HepG2 (cell line): ENCODE measurements around the gene DPP7. TPM values are rescaled to one million over a fixed set of nuclear protein-coding genes. Genes with fewer than 3 reads are reported as not detected.

Experiments used
- ATF4 ChIP-seq, 2 experiments: fragments of 450-650 bp in 1 of 2; sonication (generic) in 1 of 2; formaldehyde crosslinking; IDR thresholded peaks; 2 replicates each; pipeline versions ENCODE4 v1.5.0 to v1.8.0; 2020 to 2022; ENCODE audit warnings: mild to moderate bottlenecking in 1 of 2, missing genetic modification reagents in 1 of 2
- FOXO4 ChIP-seq: sonication (generic); formaldehyde crosslinking; conservative IDR thresholded peaks from 2 replicates; pipeline ENCODE4 v1.8.1; 2023; ENCODE audit warnings: missing genetic modification reagents
- GMEB1 ChIP-seq: sonication (generic); formaldehyde crosslinking; IDR thresholded peaks from 2 replicates; pipeline ENCODE4 v1.5.1; 2020; ENCODE audit warnings: missing genetic modification reagents, mild to moderate bottlenecking, borderline replicate concordance
- HHEX ChIP-seq: IDR thresholded peaks from 2 replicates; pipeline ENCODE4 v1.6.1; 2016; ENCODE audit warnings: control low read depth
- HNF1A ChIP-seq, 2 experiments: sonication (generic) in 1 of 2; formaldehyde crosslinking in 1 of 2; IDR thresholded peaks; 2 replicates each; pipeline versions ENCODE4 v1.4.0 to v1.6.1; 2016 to 2020; ENCODE audit warnings: borderline replicate concordance in 1 of 2, low read depth in 1 of 2, mild to moderate bottlenecking in 1 of 2, missing genetic modification reagents in 1 of 2
- HNRNPL ChIP-seq: fragments of 200-400 bp; formaldehyde crosslinking; IDR thresholded peaks from 2 replicates; pipeline ENCODE4 v1.6.1; 2017; ENCODE audit warnings: mild to moderate bottlenecking, low read depth, low read length
- MBD4 ChIP-seq: IDR thresholded peaks from 2 replicates; pipeline ENCODE4 v1.6.1; 2012; ENCODE audit warnings: low read length, inconsistent platforms, borderline replicate concordance
- NCOA2 ChIP-seq: sonication (generic); formaldehyde crosslinking; IDR thresholded peaks from 2 replicates; pipeline ENCODE4 v1.8.0; 2022; ENCODE audit warnings: inconsistent platforms
- RBM39 ChIP-seq: fragments of 200-400 bp; formaldehyde crosslinking; IDR thresholded peaks from one replicate; pipeline ENCODE4 v1.6.1; 2018; ENCODE audit warnings: antibody characterized with exemption, mild to moderate bottlenecking, low read depth, low read length; ENCODE audit not compliant: poor library complexity, severe bottlenecking
- REST ChIP-seq, 2 experiments: IDR thresholded peaks; 2 replicates each; pipeline ENCODE4 v1.6.1; 2011 to 2012; ENCODE audit warnings: low read length in 2 of 2, borderline replicate concordance in 1 of 2, low read depth in 1 of 2, mild to moderate bottlenecking in 1 of 2, moderate library complexity in 1 of 2
- TEAD3 ChIP-seq: optimal IDR thresholded peaks from 2 replicates; pipeline ENCODE3; 2016; ENCODE audit warnings: borderline replicate concordance
- ZMAT5 ChIP-seq: sonication (generic); formaldehyde crosslinking; IDR thresholded peaks from 2 replicates; pipeline ENCODE4 v1.5.0; 2020; ENCODE audit warnings: mild to moderate bottlenecking, low read depth, missing genetic modification reagents, borderline replicate concordance
- polyA plus RNA-seq, 8 experiments: library from polyadenylated mRNA; depleted of rRNA in 3 of 8; stranded (reverse) in 7 of 8; unstranded in 1 of 8; fragments of >200 nt; fragmentation: Illumina TruSeq in 4 of 8; extraction: Trizol in 4 of 8; gene quantifications; 2 replicates each; pipeline versions ENCODE4 v1.2.1 to v1.2.3, GENCODE V29; 2011 to 2016; ENCODE audit warnings: low read depth in 4 of 8, missing spikeins in 1 of 8, mixed read lengths in 1 of 8; ENCODE audit not compliant: insufficient read depth in 1 of 8
- total RNA-seq, 5 experiments: library from RNA; depleted of rRNA; stranded (reverse); fragments of >200 nt; fragmentation: Illumina TruSeq; extraction: Trizol; gene quantifications; 2 replicates each; pipeline ENCODE4 v1.2.3, GENCODE V29; 2016; ENCODE audit warnings: low read depth in 1 of 5

Gene DPP7
- total and polyA plus RNA-seq, 2 of the 13 experiments (the other 11 are each of a cell fraction or from before 2014, with no cell fraction given), result 1.2 to 4.5 TPM

- TF ChIP-seq HNF1A (IDR thresholded peaks at IDR 0.05; ENCODE audit: low read depth) (no peak), HNF1A (CRISPR knock-in tag; IDR thresholded peaks at IDR 0.05; ENCODE audit: borderline replicate concordance) (no peak), TEAD3 (CRISPR knock-in tag) (peak; percentile 1), GMEB1 (CRISPR knock-in tag) (no peak), REST (IDR thresholded peaks at IDR 0.05; ENCODE audit: borderline replicate concordance in 1 of 2, low read depth in 1 of 2, low read length in 2 of 2) (no peak), FOXO4 (CRISPR knock-in tag) (0 out of 2 replicates have a peak, but pooled peaks have one; percentile 75), ZMAT5 (CRISPR knock-in tag) (no peak), HHEX (CRISPR knock-in tag) (no peak), NCOA2 (CRISPR knock-in tag) (no peak), HNRNPL (0 out of 2 replicates have a peak, but pooled peaks have one; percentile 52), RBM39 (peak; percentile 3), ATF4 (CRISPR knock-in tag; IDR thresholded peaks at IDR 0.05) (no peak), MBD4 (no peak)
Observed at GRCh38 chr9:137068539-137069507, 45.7 kb downstream of the DPP7 start (continued).
